ENCODE measurements around the gene SLC26A1.
A peak's percentile ranks its signal among the peaks of the same experiment; 100 is the strongest.
"Not testable (repeated sequence)": the region's sequence is repeated elsewhere in the genome, so short reads cannot be mapped to it uniquely, and the experiment has no call there.

SLC26A1 gene

DNA sequence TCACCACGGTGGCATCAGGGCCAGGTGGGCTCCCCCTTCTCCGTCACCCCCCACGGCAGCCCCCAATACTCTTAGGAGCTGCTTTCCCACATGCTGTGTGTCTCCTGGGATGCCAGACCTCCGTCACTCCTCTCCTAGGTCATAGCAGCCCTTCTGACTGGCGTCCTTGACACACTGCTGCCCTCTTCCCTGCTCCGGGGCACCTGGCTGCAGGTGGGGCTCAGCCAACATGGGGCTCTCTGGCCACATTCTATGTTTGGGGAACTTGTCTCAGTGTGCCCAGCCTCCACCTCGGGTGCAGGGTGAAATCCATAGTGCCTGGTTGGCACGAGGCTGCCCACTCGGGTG lies 47.1 kb downstream of the SLC26A1 start:
- H3K9me3 ChIP-seq (ENCODE audit: control insufficient read depth, low read length), result no peaks in the 10 kb centered on the region
- no peak overlapping the region for H2AK5ac ChIP-seq (ENCODE audit: low read length, severe bottlenecking)
- peaks cover 4 to 15% of the 10 kb centered on the region in 2 experiments for H3K36me3 ChIP-seq (ENCODE audit: control insufficient read depth in 1 of 2, insufficient read depth in 2 of 2, low read depth in 1 of 2, low read length in 2 of 2)
- H3K14ac ChIP-seq (ENCODE audit: low read length in 2 of 2), result no peak overlapping the region
- peaks cover 22% of the 10 kb centered on the region for H3K4me1 ChIP-seq (ENCODE audit: control insufficient read depth, insufficient read depth, low read depth, low read length)
- H3K4ac ChIP-seq (ENCODE audit: low read depth in 1 of 2, low read length in 2 of 2), result no peak overlapping the region
- H2AFZ ChIP-seq (ENCODE audit: low read depth, low read length), result no peak overlapping the region
- H2BK12ac ChIP-seq (ENCODE audit: low read length in 2 of 2), result no peak overlapping the region
- WGBS, result 82% methylated on average over 9 of the region's 9 CpGs
- peaks cover 26% of the 10 kb centered on the region for H3K79me1 ChIP-seq (replicated peaks; ENCODE audit: low read length, poor library complexity, severe bottlenecking)
- H4K8ac ChIP-seq (ENCODE audit: low read length), result no peak overlapping the region
- H3K18ac ChIP-seq (ENCODE audit: low read depth in 1 of 2, low read length in 2 of 2), result peak overlapping the region in 1 of 2 experiments; percentile 30
- H3K4me2 ChIP-seq (ENCODE audit: low read length, poor library complexity, severe bottlenecking), result no peak overlapping the region
- DNase-seq, result no peak
- peak overlapping the region; percentile 46 for H4K91ac ChIP-seq (ENCODE audit: low read length)
- no peak overlapping the region for H2BK5ac ChIP-seq (ENCODE audit: low read depth, low read length, poor library complexity, severe bottlenecking)
- H3K27ac ChIP-seq (ENCODE audit: low read length, poor library complexity, severe bottlenecking), result no peak overlapping the region
- no peak overlapping the region for H2BK120ac ChIP-seq (ENCODE audit: low read depth, low read length)
- no peak overlapping the region for H3K4me3 ChIP-seq (ENCODE audit: insufficient read depth in 1 of 2, low read depth in 1 of 2, low read length in 2 of 2)
- H3K23ac ChIP-seq (ENCODE audit: low read length in 2 of 2), result no peak overlapping the region
- H2BK15ac ChIP-seq (ENCODE audit: low read depth, poor library complexity, severe bottlenecking), result no peak overlapping the region
- H3K27me3 ChIP-seq (ENCODE audit: control insufficient read depth in 1 of 2, insufficient read depth in 1 of 2, low read length in 2 of 2), result peaks cover 0 to 4% of the 10 kb centered on the region in 2 experiments
- H3K9ac ChIP-seq (ENCODE audit: low read length), result no peak overlapping the region

DNA sequence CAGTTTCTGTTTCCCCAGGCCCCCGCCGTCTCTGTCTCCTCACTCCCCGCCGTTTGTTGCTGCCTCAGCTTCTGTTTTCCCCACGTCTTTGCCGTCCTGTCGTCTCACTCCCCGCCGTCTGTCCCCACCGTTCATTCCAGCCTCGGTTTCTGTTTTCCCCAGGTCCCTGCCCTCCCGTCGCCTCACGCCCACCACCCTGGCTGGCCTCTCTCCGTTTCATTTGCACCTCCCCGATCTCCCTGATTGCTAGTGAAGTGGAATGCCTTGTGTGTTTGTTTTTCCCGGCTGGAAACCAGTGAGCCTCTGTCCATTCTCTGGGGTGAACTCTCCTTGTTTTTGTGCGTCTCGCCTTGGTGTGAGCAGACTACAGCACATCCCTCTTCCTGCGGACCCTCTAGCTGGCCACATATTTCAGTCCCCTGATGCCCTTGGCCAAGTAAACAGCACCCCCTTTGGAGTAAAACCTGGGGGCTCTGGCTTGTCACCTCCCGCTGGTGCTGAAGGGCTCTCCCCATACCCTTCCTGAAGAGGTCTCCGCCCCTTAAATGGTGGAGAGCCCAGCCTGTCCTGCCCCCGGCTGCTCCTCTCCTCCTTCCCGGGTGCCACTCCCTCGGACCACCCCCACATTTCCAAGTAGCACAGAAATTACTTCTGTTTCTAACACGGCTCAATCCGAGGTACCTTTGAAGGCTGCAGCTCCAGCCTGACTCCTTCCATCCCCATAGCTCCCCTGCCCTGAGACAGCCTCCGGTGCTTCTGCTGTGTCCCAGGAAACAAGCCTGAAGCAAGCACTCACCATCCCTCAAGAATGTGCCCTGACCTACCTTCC lies 47.7 kb downstream of the SLC26A1 start:
- Histone ChIP-seq H2AFZ (ENCODE audit: low read depth, low read length) (no peak overlapping the region), H3K4me3 (ENCODE audit: insufficient read depth in 1 of 2, low read depth in 1 of 2, low read length in 2 of 2) (no peak overlapping the region), H4K8ac (ENCODE audit: low read length) (no peak overlapping the region), H3K27me3 (ENCODE audit: control insufficient read depth in 1 of 2, insufficient read depth in 1 of 2, low read length in 2 of 2) (peaks cover 0 to 4% of the 10 kb centered on the region in 2 experiments), H3K4ac (ENCODE audit: low read depth in 1 of 2, low read length in 2 of 2) (no peak overlapping the region), H2BK15ac (ENCODE audit: low read depth, poor library complexity, severe bottlenecking) (no peak overlapping the region), H3K79me1 (replicated peaks; ENCODE audit: low read length, poor library complexity, severe bottlenecking) (peaks cover 26% of the 10 kb centered on the region), H3K27ac (ENCODE audit: low read length, poor library complexity, severe bottlenecking) (no peak overlapping the region), H2BK12ac (ENCODE audit: low read length in 2 of 2) (no peak overlapping the region), H2BK5ac (ENCODE audit: low read depth, low read length, poor library complexity, severe bottlenecking) (no peak overlapping the region), H3K9me3 (ENCODE audit: control insufficient read depth, low read length) (no peaks in the 10 kb centered on the region), H3K9ac (ENCODE audit: low read length) (no peak overlapping the region), H3K4me1 (ENCODE audit: control insufficient read depth, insufficient read depth, low read depth, low read length) (peaks cover 22% of the 10 kb centered on the region), H3K14ac (ENCODE audit: low read length in 2 of 2) (no peak overlapping the region), H3K18ac (ENCODE audit: low read depth in 1 of 2, low read length in 2 of 2) (peak overlapping the region in 1 of 2 experiments; percentile 30), H3K23ac (ENCODE audit: low read length in 2 of 2) (no peak overlapping the region), H2BK120ac (ENCODE audit: low read depth, low read length) (no peak overlapping the region), H3K4me2 (ENCODE audit: low read length, poor library complexity, severe bottlenecking) (peak overlapping the region; percentile 54), H2AK5ac (ENCODE audit: low read length, severe bottlenecking) (no peak overlapping the region), H3K36me3 (ENCODE audit: control insufficient read depth in 1 of 2, insufficient read depth in 2 of 2, low read depth in 1 of 2, low read length in 2 of 2) (peaks cover 4 to 14% of the 10 kb centered on the region in 2 experiments), H4K91ac (ENCODE audit: low read length) (peak overlapping the region; percentile 46)
- DNase-seq, result peak; percentile 14
- 25% methylated on average over 23 of the region's 28 CpGs for WGBS

DNA sequence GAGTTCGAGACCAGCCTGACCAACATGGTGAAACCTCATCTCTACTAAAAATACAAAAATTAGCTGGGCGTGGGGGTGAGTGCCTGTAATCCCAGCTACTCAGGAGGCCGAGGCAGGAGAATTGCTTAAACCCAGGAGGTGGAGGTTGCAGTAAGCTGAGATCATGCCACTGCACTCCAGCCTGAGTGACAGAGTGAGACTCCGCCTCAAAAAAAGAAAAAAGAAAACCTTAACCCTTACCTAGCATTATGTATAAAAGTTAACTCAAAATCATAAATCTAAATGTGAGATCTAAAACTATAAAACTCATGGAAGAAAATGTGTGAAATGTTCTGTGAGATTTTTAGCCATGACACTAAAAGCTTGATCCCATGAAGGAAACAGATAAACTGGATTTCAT lies 53.7 kb downstream of the SLC26A1 start:
- H2BK120ac ChIP-seq (ENCODE audit: low read depth, low read length); H3K4ac ChIP-seq (ENCODE audit: low read depth in 1 of 2, low read length in 2 of 2); H3K4me3 ChIP-seq (ENCODE audit: insufficient read depth in 1 of 2, low read depth in 1 of 2, low read length in 2 of 2); H3K36me3 ChIP-seq (ENCODE audit: control insufficient read depth in 1 of 2, insufficient read depth in 2 of 2, low read depth in 1 of 2, low read length in 2 of 2); H2AFZ ChIP-seq (ENCODE audit: low read depth, low read length); H4K91ac ChIP-seq (ENCODE audit: low read length); DNase-seq; H2AK5ac ChIP-seq (ENCODE audit: low read length, severe bottlenecking); H3K9ac ChIP-seq (ENCODE audit: low read length); H3K4me1 ChIP-seq (ENCODE audit: control insufficient read depth, insufficient read depth, low read depth, low read length); H3K23ac ChIP-seq (ENCODE audit: low read length in 2 of 2); H3K9me3 ChIP-seq (ENCODE audit: control insufficient read depth, low read length); H3K14ac ChIP-seq (ENCODE audit: low read length in 2 of 2); H3K18ac ChIP-seq (ENCODE audit: low read depth in 1 of 2, low read length in 2 of 2); H4K8ac ChIP-seq (ENCODE audit: low read length); H2BK12ac ChIP-seq (ENCODE audit: low read length in 2 of 2); H2BK15ac ChIP-seq (ENCODE audit: low read depth, poor library complexity, severe bottlenecking); H3K4me2 ChIP-seq (ENCODE audit: low read length, poor library complexity, severe bottlenecking); H3K79me1 ChIP-seq (replicated peaks; ENCODE audit: low read length, poor library complexity, severe bottlenecking); H2BK5ac ChIP-seq (ENCODE audit: low read depth, low read length, poor library complexity, severe bottlenecking); H3K27ac ChIP-seq (ENCODE audit: low read length, poor library complexity, severe bottlenecking); H3K27me3 ChIP-seq (ENCODE audit: control insufficient read depth in 1 of 2, insufficient read depth in 1 of 2, low read length in 2 of 2): not testable (repeated sequence)
- WGBS, result 86% methylated on average over 2 of the region's 4 CpGs

Data from mesenchymal stem cell (in vitro differentiated cells and primary cell).